Gastrocnemius medialis (tissue), 4 donors: ENCODE results near the gene ELF1. TPM values are rescaled to one million over a fixed set of nuclear protein-coding genes. Genes with fewer than 3 reads are reported as not detected.
"Not testable (repeated sequence)": the region's sequence is repeated elsewhere in the genome, so short reads cannot be mapped to it uniquely, and the experiment has no call there.

Source experiments
- ATAC-seq, 2 donors: fragments of 150-250 bp; one replicate each; pipeline ENCODE4 v1.9.1; 2016
- DNase-seq, 2 donors: peaks; one replicate each; pipeline ENCODE4 v3.0.0-alpha.2; 2019
- H3K27ac ChIP-seq, 4 donors: fragments of 200-600 bp; sonication (generic); 1 replicate in 1 of 4; 2 replicates in 3 of 4; pipeline ENCODE4 v1.5.1; 2016 to 2018; ENCODE audit warnings: mild to moderate bottlenecking in 2 of 4, moderate library complexity in 1 of 4
- H3K27me3 ChIP-seq, 3 donors: fragments of 200-600 bp; sonication (generic) in 2 of 3; 1 replicate in 1 of 3; 2 replicates in 2 of 3; pipeline versions ENCODE4 v1.5.1 to v1.6.0; 2016 to 2019; ENCODE audit warnings: mild to moderate bottlenecking in 1 of 3, moderate library complexity in 1 of 3
- H3K36me3 ChIP-seq, 2 donors: fragments of 200-600 bp; sonication (generic) in 1 of 2; one replicate each; pipeline ENCODE4 v1.5.1; 2017 to 2018
- H3K4me1 ChIP-seq, 2 donors: fragments of 200-600 bp; sonication (generic) in 1 of 2; one replicate each; pipeline ENCODE4 v1.5.1; 2016 to 2017; ENCODE audit warnings: mild to moderate bottlenecking in 2 of 2
- H3K4me3 ChIP-seq, 4 donors: fragments of 200-600 bp; sonication (generic) in 3 of 4; 1 replicate in 1 of 4; 2 replicates in 3 of 4; pipeline ENCODE4 v1.5.1; 2016 to 2019; ENCODE audit warnings: mild to moderate bottlenecking in 2 of 4
- H3K9me3 ChIP-seq, 3 donors: fragments of 200-600 bp; sonication (generic) in 2 of 3; 1 replicate in 1 of 3; 2 replicates in 2 of 3; pipeline ENCODE4 v1.5.1; 2016 to 2019
- CTCF ChIP-seq, 5 experiments: fragments of 450-650 bp in 3 of 5; fragments of 200-600 bp in 2 of 5; sonication (generic) in 2 of 5; IDR thresholded peaks in 4 of 5; conservative IDR thresholded peaks in 1 of 5; 1 replicate in 4 of 5; 2 replicates in 1 of 5; pipeline ENCODE4 v1.5.1; 2016 to 2019; ENCODE audit warnings: antibody characterized with exemption in 5 of 5, mild to moderate bottlenecking in 3 of 5, moderate library complexity in 3 of 5
- POLR2A ChIP-seq, 2 donors: fragments of 450-650 bp; IDR thresholded peaks; one replicate each; pipeline ENCODE4 v1.6.1; 2017; ENCODE audit warnings: antibody characterized with exemption in 2 of 2, mild to moderate bottlenecking in 2 of 2, moderate library complexity in 2 of 2
- in situ Hi-C, 4 donors: fragments of 200-750 bp; cut with MboI; loops; one replicate each; pipeline versions ENCODE4 v1.15.0 to v1.8.0; 2017; ENCODE audit warnings: low sequenced_read_pairs in 4 of 4
- intact Hi-C: fragments of 100-400 bp; cut with DNase I; formaldehyde crosslinking; loops from one replicate; pipeline ENCODE4 v1.15.1; 2023; ENCODE audit warnings: low total_unique reads
- total RNA-seq, 4 donors: library from RNA; depleted of rRNA; stranded (reverse); fragments of >200 nt; gene quantifications; one replicate each; pipeline versions ENCODE4 v1.1.0 to v1.2.3, GENCODE V29; 2016

Gene ELF1
- total RNA-seq, 4 donors from 2014 or later = 24.8 to 48.7 (median 33.7) TPM

- DNase-seq (no peak), ATAC-seq (no peak)
- intact Hi-C loops (loop anchor here (5.0 kb wide), 1 partner anchor 35 kb away; the partner anchor contains the start of gene ELF1), in situ Hi-C loops (no loop called here)
- Histone ChIP-seq H3K27me3 (no peaks in the 10 kb centered on the region), H3K27ac (peak overlapping the region; percentile 70 to 79 (median 74)), H3K36me3 (no peaks in the 10 kb centered on the region), H3K4me3 (peak overlapping the region; percentile 21 to 44 (median 34)), H3K4me1 (peaks cover 64 to 75% of the 10 kb centered on the region in 2 donors), H3K9me3 (no peaks in the 10 kb centered on the region)
- TF ChIP-seq POLR2A (IDR thresholded peaks at IDR 0.05) (no peak), CTCF (IDR thresholded peaks at IDR 0.05 in 4 of 5, conservative IDR thresholded peaks at IDR 0.05 in 1 of 5) (no peak)
Observed at GRCh38 chr13:40981949-40982348, 37.2 kb downstream of the ELF1 start.

- no peak for ATAC-seq
- TF ChIP-seq CTCF (IDR thresholded peaks at IDR 0.05 in 4 of 5, conservative IDR thresholded peaks at IDR 0.05 in 1 of 5) = no peak
- peak in 1 of 2 donors; percentile 35 for TF ChIP-seq POLR2A (IDR thresholded peaks at IDR 0.05)
- no peak for DNase-seq
- Histone ChIP-seq H3K27ac (peak overlapping the region; percentile 70 to 79 (median 74)), H3K27me3 (no peaks in the 10 kb centered on the region), H3K4me1 (peaks cover 60 to 76% of the 10 kb centered on the region in 2 donors), H3K36me3 (no peaks in the 10 kb centered on the region), H3K9me3 (no peaks in the 10 kb centered on the region), H3K4me3 (peak overlapping the region; percentile 21 to 44 (median 34))
- intact Hi-C loops = loop anchor here (5.0 kb wide), 1 partner anchor 36 kb away; the partner anchor contains the start of gene ELF1
- in situ Hi-C loops = no loop called here
Observed at GRCh38 chr13:40981361-40981760, 37.8 kb downstream of the ELF1 start.

- no peak for ATAC-seq
- intact Hi-C loops (loop anchor here (5.0 kb wide), 1 partner anchor 37 kb away; the partner anchor contains the start of gene ELF1), in situ Hi-C loops (no loop called here)
- TF ChIP-seq POLR2A (IDR thresholded peaks at IDR 0.05) = no peak
- no peak for TF ChIP-seq CTCF (IDR thresholded peaks at IDR 0.05 in 4 of 5, conservative IDR thresholded peaks at IDR 0.05 in 1 of 5)
- no peak for DNase-seq
- Histone ChIP-seq H3K4me1 (peaks cover 53 to 74% of the 10 kb centered on the region in 2 donors), H3K9me3 (no peaks in the 10 kb centered on the region), H3K36me3 (no peaks in the 10 kb centered on the region), H3K4me3 (peak overlapping the region in 3 of 4 donors; percentile 34 to 44 (median 35)), H3K27ac (peak overlapping the region in 3 of 4 donors; percentile 70 to 79 (median 76)), H3K27me3 (no peaks in the 10 kb centered on the region)
Observed at GRCh38 chr13:40980461-40980860, 38.7 kb downstream of the ELF1 start.

- TF ChIP-seq CTCF (IDR thresholded peaks at IDR 0.05 in 4 of 5, conservative IDR thresholded peaks at IDR 0.05 in 1 of 5) (no peak), POLR2A (IDR thresholded peaks at IDR 0.05) (no peak)
- H3K4me1 ChIP-seq = peaks cover 53 to 77% of the 10 kb centered on the region in 2 donors
- ATAC-seq (no peak), DNase-seq (no peak)
- H3K27ac ChIP-seq = no peak overlapping the region
- no peaks in the 10 kb centered on the region for H3K9me3 ChIP-seq
- in situ Hi-C loops (loop anchor here in 1 of 4 donors (10.0 kb wide), 1 partner anchor 76 kb away; no protein-coding TSS in a partner anchor), intact Hi-C loops (no loop called here)
- H3K4me3 ChIP-seq = peak overlapping the region in 2 of 4 donors; percentile 26 to 44
- no peaks in the 10 kb centered on the region for H3K27me3 ChIP-seq
- no peaks in the 10 kb centered on the region for H3K36me3 ChIP-seq
Observed at GRCh38 chr13:40979232-40979631, 39.9 kb downstream of the ELF1 start.

GRCh38 chr13:40978109-40978508, 41.0 kb downstream of the ELF1 start:
- H3K27me3 ChIP-seq, H3K9me3 ChIP-seq, ATAC-seq, intact Hi-C loops, H3K36me3 ChIP-seq, DNase-seq: not testable (repeated sequence)
- H3K27ac ChIP-seq = peak overlapping the region in 1 of 4 donors; percentile 1
- H3K4me1 ChIP-seq = peaks cover 53 to 77% of the 10 kb centered on the region in 2 donors
- in situ Hi-C loops = loop anchor here in 1 of 4 donors (10.0 kb wide), 1 partner anchor 77 kb away; no protein-coding TSS in a partner anchor
- peak overlapping the region in 1 of 4 donors; percentile 12 for H3K4me3 ChIP-seq
